Measurements from ENCODE around the gene HIRA. TPM values are rescaled to one million over a fixed set of nuclear protein-coding genes. Genes with fewer than 3 reads are reported as not detected.

The HIRA gene
- total RNA-seq, 5 donors from 2014 or later (not counting 1 experiment from before 2014, with no cell fraction given), result 24.4 to 31.4 (median 29.2) TPM

GRCh38 chr22:19350947-19351346 lies 80.6 kb downstream of the HIRA start:
- ChIA-PET POLR2A (no interaction called here), CTCF (no interaction called here)
- Mint-ChIP-seq H3K27ac (no peak overlapping the region), H3K27me3 (no peaks in the 10 kb centered on the region), H3K4me3 (no peak overlapping the region), H3K9me3 (no peaks in the 10 kb centered on the region), H3K4me1 (no peaks in the 10 kb centered on the region), H3K36me3 (peaks cover 69% of the 10 kb centered on the region)
- Histone ChIP-seq H3K4me1 (ENCODE audit: control insufficient read depth in 1 of 2, extremely low read depth in 1 of 2, insufficient read depth in 2 of 2, low read length in 2 of 2) (no peaks in the 10 kb centered on the region), H3K36me3 (ENCODE audit: control insufficient read depth in 2 of 2, extremely low read depth in 1 of 2, insufficient read depth in 1 of 2, low read length in 1 of 2) (peaks cover 8 to 80% of the 10 kb centered on the region in 2 donors), H3K9me3 (no peaks in the 10 kb centered on the region), H3K4me3 (ENCODE audit: control insufficient read depth in 1 of 2, extremely low read depth in 1 of 2, low read length in 1 of 2) (no peak overlapping the region), H3K27ac (ENCODE audit: low read length) (no peak overlapping the region), H3K27me3 (replicated peaks in 1 of 2; ENCODE audit: control insufficient read depth in 2 of 2, extremely low read depth in 1 of 2, insufficient read depth in 2 of 2, low read length in 1 of 2) (no peaks in the 10 kb centered on the region)
- ATAC-seq (replicated peaks in 1 of 4), result no peak
- WGBS (ENCODE audit: insufficient coverage), result 100% methylated on average over 3 of the region's 9 CpGs
- DNase-seq, result no peak

- WGBS (ENCODE audit: insufficient coverage), result 100% methylated on average over 1 of the region's 1 CpG
- H3K36me3 Mint-ChIP-seq, result peaks cover 67% of the 10 kb centered on the region
- H3K27me3 ChIP-seq (replicated peaks in 1 of 2; ENCODE audit: control insufficient read depth in 2 of 2, extremely low read depth in 1 of 2, insufficient read depth in 2 of 2, low read length in 1 of 2), result no peaks in the 10 kb centered on the region
- ATAC-seq (replicated peaks in 1 of 4) (no peak), DNase-seq (no peak)
- H3K4me3 Mint-ChIP-seq, result no peak overlapping the region
- H3K4me1 ChIP-seq (ENCODE audit: control insufficient read depth in 1 of 2, extremely low read depth in 1 of 2, insufficient read depth in 2 of 2, low read length in 2 of 2), result no peaks in the 10 kb centered on the region
- no peaks in the 10 kb centered on the region for H3K9me3 ChIP-seq
- H3K27ac Mint-ChIP-seq, result no peak overlapping the region
- no peaks in the 10 kb centered on the region for H3K4me1 Mint-ChIP-seq
- no peak overlapping the region for H3K27ac ChIP-seq (ENCODE audit: low read length)
- H3K9me3 Mint-ChIP-seq, result no peaks in the 10 kb centered on the region
- CTCF ChIA-PET, result no interaction called here
- no peaks in the 10 kb centered on the region for H3K27me3 Mint-ChIP-seq
- POLR2A ChIA-PET, result interaction anchor here in 1 of 2 donors (0.6 kb wide), 1 partner anchor 225 kb away, joined by 5 read pairs; no protein-coding TSS in a partner anchor
- no peak overlapping the region for H3K4me3 ChIP-seq (ENCODE audit: control insufficient read depth in 1 of 2, extremely low read depth in 1 of 2, low read length in 1 of 2)
- H3K36me3 ChIP-seq (ENCODE audit: control insufficient read depth in 2 of 2, extremely low read depth in 1 of 2, insufficient read depth in 1 of 2, low read length in 1 of 2), result peaks cover 6 to 79% of the 10 kb centered on the region in 2 donors
Observed at GRCh38 chr22:19350476-19350859, 81.1 kb downstream of the HIRA start.

GRCh38 chr22:19349778-19350475 lies 81.6 kb downstream of the HIRA start:
- H3K9me3 Mint-ChIP-seq, result no peaks in the 10 kb centered on the region
- no peak overlapping the region for H3K4me3 Mint-ChIP-seq
- no peak overlapping the region for H3K27ac Mint-ChIP-seq
- ATAC-seq (replicated peaks in 1 of 4) (no peak), DNase-seq (no peak)
- ChIA-PET CTCF (no interaction called here), POLR2A (interaction anchor here in 1 of 2 donors (0.6 kb wide), 1 partner anchor 224 kb away, joined by 5 read pairs; no protein-coding TSS in a partner anchor)
- H3K9me3 ChIP-seq, result no peaks in the 10 kb centered on the region
- peaks cover 69% of the 10 kb centered on the region for H3K36me3 Mint-ChIP-seq
- no peaks in the 10 kb centered on the region for H3K4me1 Mint-ChIP-seq
- H3K27me3 ChIP-seq (replicated peaks in 1 of 2; ENCODE audit: control insufficient read depth in 2 of 2, extremely low read depth in 1 of 2, insufficient read depth in 2 of 2, low read length in 1 of 2), result no peaks in the 10 kb centered on the region
- no peak overlapping the region for H3K4me3 ChIP-seq (ENCODE audit: control insufficient read depth in 1 of 2, extremely low read depth in 1 of 2, low read length in 1 of 2)
- H3K36me3 ChIP-seq (ENCODE audit: control insufficient read depth in 2 of 2, extremely low read depth in 1 of 2, insufficient read depth in 1 of 2, low read length in 1 of 2), result peaks cover 2 to 77% of the 10 kb centered on the region in 2 donors
- H3K27ac ChIP-seq (ENCODE audit: low read length), result no peak overlapping the region
- H3K27me3 Mint-ChIP-seq, result no peaks in the 10 kb centered on the region
- WGBS (ENCODE audit: insufficient coverage), result 98% methylated on average over 5 of the region's 5 CpGs
- no peaks in the 10 kb centered on the region for H3K4me1 ChIP-seq (ENCODE audit: control insufficient read depth in 1 of 2, extremely low read depth in 1 of 2, insufficient read depth in 2 of 2, low read length in 2 of 2)

- Histone ChIP-seq H3K36me3 (ENCODE audit: control insufficient read depth in 2 of 2, extremely low read depth in 1 of 2, insufficient read depth in 1 of 2, low read length in 1 of 2) (peaks cover 2 to 57% of the 10 kb centered on the region in 2 donors), H3K9me3 (no peaks in the 10 kb centered on the region), H3K4me3 (ENCODE audit: control insufficient read depth in 1 of 2, extremely low read depth in 1 of 2, low read length in 1 of 2) (no peak overlapping the region), H3K27ac (ENCODE audit: low read length) (no peak overlapping the region), H3K4me1 (ENCODE audit: control insufficient read depth in 1 of 2, extremely low read depth in 1 of 2, insufficient read depth in 2 of 2, low read length in 2 of 2) (no peaks in the 10 kb centered on the region), H3K27me3 (replicated peaks in 1 of 2; ENCODE audit: control insufficient read depth in 2 of 2, extremely low read depth in 1 of 2, insufficient read depth in 2 of 2, low read length in 1 of 2) (no peaks in the 10 kb centered on the region)
- ChIA-PET CTCF (no interaction called here), POLR2A (no interaction called here)
- peaks cover 4 to 7% (median 7%) of the 10 kb centered on the region in 3 donors for H3K9me3 Mint-ChIP-seq
- peaks cover 86% of the 10 kb centered on the region for H3K36me3 Mint-ChIP-seq
- no peak overlapping the region for H3K4me3 Mint-ChIP-seq
- DNase-seq, result no peak
- 100% methylated on average over 1 of the region's 6 CpGs for WGBS (ENCODE audit: insufficient coverage)
- no peak overlapping the region for H3K27ac Mint-ChIP-seq
- ATAC-seq (replicated peaks in 1 of 4), result no peak
- H3K27me3 Mint-ChIP-seq, result no peaks in the 10 kb centered on the region
- H3K4me1 Mint-ChIP-seq, result peaks cover 0 to 2% (median 0%) of the 10 kb centered on the region in 3 donors
Observed at GRCh38 chr22:19346677-19347265, 84.8 kb downstream of the HIRA start.

- Histone ChIP-seq H3K4me1 (ENCODE audit: control insufficient read depth in 1 of 2, extremely low read depth in 1 of 2, insufficient read depth in 2 of 2, low read length in 2 of 2) (no peaks in the 10 kb centered on the region), H3K9me3 (no peaks in the 10 kb centered on the region), H3K36me3 (ENCODE audit: control insufficient read depth in 2 of 2, extremely low read depth in 1 of 2, insufficient read depth in 1 of 2, low read length in 1 of 2) (peaks cover 6 to 46% of the 10 kb centered on the region in 2 donors), H3K4me3 (ENCODE audit: control insufficient read depth in 1 of 2, extremely low read depth in 1 of 2, low read length in 1 of 2) (no peak overlapping the region), H3K27me3 (replicated peaks in 1 of 2; ENCODE audit: control insufficient read depth in 2 of 2, extremely low read depth in 1 of 2, insufficient read depth in 2 of 2, low read length in 1 of 2) (no peaks in the 10 kb centered on the region), H3K27ac (ENCODE audit: low read length) (no peak overlapping the region)
- ChIA-PET POLR2A (no interaction called here), CTCF (interaction anchor here in 1 of 2 donors (0.6 kb wide), 1 partner anchor 236 kb away, joined by 6 read pairs; no protein-coding TSS in a partner anchor)
- Mint-ChIP-seq H3K27ac (peak overlapping the region in 1 of 2 donors; percentile 35), H3K36me3 (peaks cover 84% of the 10 kb centered on the region), H3K4me1 (peaks cover 0 to 2% (median 0%) of the 10 kb centered on the region in 3 donors), H3K4me3 (no peak overlapping the region), H3K27me3 (no peaks in the 10 kb centered on the region), H3K9me3 (peaks cover 11 to 18% (median 12%) of the 10 kb centered on the region in 3 donors)
- no CpG with 5 or more reads among the region's 1 CpG for whole genome bisulfite sequencing (ENCODE audit: insufficient coverage)
- no peak for DNase-seq
- no peak for ATAC-seq (replicated peaks in 1 of 4)
Observed at GRCh38 chr22:19344420-19344819, 87.1 kb downstream of the HIRA start.

- H3K36me3 ChIP-seq (ENCODE audit: control insufficient read depth in 2 of 2, extremely low read depth in 1 of 2, insufficient read depth in 1 of 2, low read length in 1 of 2), result peaks cover 7 to 43% of the 10 kb centered on the region in 2 donors
- no peak overlapping the region for H3K4me3 Mint-ChIP-seq
- H3K4me1 ChIP-seq (ENCODE audit: control insufficient read depth in 1 of 2, extremely low read depth in 1 of 2, insufficient read depth in 2 of 2, low read length in 2 of 2), result no peaks in the 10 kb centered on the region
- H3K9me3 Mint-ChIP-seq, result peaks cover 15 to 26% (median 19%) of the 10 kb centered on the region in 3 donors
- POLR2A ChIA-PET, result no interaction called here
- H3K4me1 Mint-ChIP-seq, result peaks cover 0 to 2% (median 0%) of the 10 kb centered on the region in 3 donors
- H3K27me3 Mint-ChIP-seq, result no peaks in the 10 kb centered on the region
- CTCF ChIA-PET, result no interaction called here
- no peak overlapping the region for H3K27ac ChIP-seq (ENCODE audit: low read length)
- WGBS (ENCODE audit: insufficient coverage), result 100% methylated on average over 1 of the region's 5 CpGs
- DNase-seq (no peak), ATAC-seq (replicated peaks in 1 of 4) (no peak)
- H3K27ac Mint-ChIP-seq, result no peak overlapping the region
- no peaks in the 10 kb centered on the region for H3K9me3 ChIP-seq
- H3K27me3 ChIP-seq (replicated peaks in 1 of 2; ENCODE audit: control insufficient read depth in 2 of 2, extremely low read depth in 1 of 2, insufficient read depth in 2 of 2, low read length in 1 of 2), result no peaks in the 10 kb centered on the region
- H3K4me3 ChIP-seq (ENCODE audit: control insufficient read depth in 1 of 2, extremely low read depth in 1 of 2, low read length in 1 of 2), result no peak overlapping the region
- H3K36me3 Mint-ChIP-seq, result peaks cover 90% of the 10 kb centered on the region
Observed at GRCh38 chr22:19343470-19343869, 88.1 kb downstream of the HIRA start.
